Upper lobe of left lung (tissue), 6 donors: ENCODE data around the gene VOPP1. TPM values are rescaled to one million over a fixed set of nuclear protein-coding genes. Genes with fewer than 3 reads are reported as not detected.
A peak's percentile ranks its signal among the peaks of the same experiment; 100 is the strongest.

Experiments used
- ATAC-seq, 2 donors: fragments of 200-7000 bp; cut with Tn5 transposase; one replicate each; pipeline ENCODE4 v1.9.1; 2022; ENCODE audit warnings: mild to moderate bottlenecking in 2 of 2, moderate library complexity in 2 of 2; ENCODE audit not compliant: low FRiP score in 2 of 2
- DNase-seq, 2 donors: peaks; one replicate each; pipeline ENCODE4 v3.0.0-alpha.2; 2019 to 2020
- H3K27ac ChIP-seq, 4 donors: fragments of 200-600 bp; sonication (generic); one replicate each; pipeline ENCODE4 v1.5.1; 2016 to 2019
- H3K27me3 ChIP-seq, 4 donors: fragments of 200-600 bp; sonication (generic); one replicate each; pipeline ENCODE4 v1.5.1; 2017 to 2019
- H3K36me3 ChIP-seq, 4 donors: fragments of 200-600 bp; sonication (generic); one replicate each; pipeline ENCODE4 v1.5.1; 2016 to 2019
- H3K4me1 ChIP-seq, 4 donors: fragments of 200-600 bp; sonication (generic); one replicate each; pipeline ENCODE4 v1.5.1; 2018 to 2019
- H3K4me3 ChIP-seq, 4 donors: fragments of 200-600 bp; sonication (generic); one replicate each; pipeline ENCODE4 v1.5.1; 2017 to 2019; ENCODE audit warnings: mild to moderate bottlenecking in 2 of 4, moderate library complexity in 1 of 4
- H3K9me3 ChIP-seq, 4 donors: fragments of 200-600 bp; sonication (generic); one replicate each; pipeline ENCODE4 v1.5.1; 2018 to 2019
- CTCF ChIP-seq, 6 experiments: fragments of 450-650 bp in 4 of 6; fragments of 200-600 bp in 2 of 6; sonication (generic) in 2 of 6; IDR thresholded peaks; one replicate each; pipeline ENCODE4 v1.5.1; 2016 to 2019; ENCODE audit warnings: antibody characterized with exemption in 6 of 6
- EP300 ChIP-seq, 4 donors: sonication (generic); formaldehyde crosslinking; IDR thresholded peaks; one replicate each; pipeline ENCODE4 v1.5.1; 2017; ENCODE audit warnings: antibody characterized with exemption in 4 of 4, control low read depth in 2 of 4
- POLR2A ChIP-seq, 4 donors: fragments of 450-650 bp; IDR thresholded peaks; one replicate each; pipeline ENCODE4 v1.5.1; 2016 to 2017; ENCODE audit warnings: antibody characterized with exemption in 4 of 4, mild to moderate bottlenecking in 2 of 4
- POLR2AphosphoS5 ChIP-seq, 2 donors: sonication (generic); formaldehyde crosslinking; IDR thresholded peaks; one replicate each; pipeline ENCODE4 v1.5.1; 2017; ENCODE audit warnings: antibody characterized with exemption in 2 of 2
- WGBS, 2 donors: methylation state at CpG; one replicate each; pipeline ENCODE4 v1.1.5; 2017 to 2018; 5-methylcytosine and 5-hydroxymethylcytosine counted together
- total RNA-seq, 6 donors: library from RNA; depleted of rRNA in 4 of 6; stranded (reverse); fragments of >200 nt in 4 of 6; gene quantifications; one replicate each; pipeline versions ENCODE4 v1.1.0 to v1.2.1, GENCODE V29; 2016 to 2021
- donor health status: DM: no; HTN: no; CAD: no; lungs with moderate emphysema.
- donor health status: DM: no; HTN: yes; CAD: no; lungs with severe emphysema.

VOPP1 gene
- total RNA-seq, 6 donors from 2014 or later: 27.2 to 67.6 (median 45.0) TPM

DNA sequence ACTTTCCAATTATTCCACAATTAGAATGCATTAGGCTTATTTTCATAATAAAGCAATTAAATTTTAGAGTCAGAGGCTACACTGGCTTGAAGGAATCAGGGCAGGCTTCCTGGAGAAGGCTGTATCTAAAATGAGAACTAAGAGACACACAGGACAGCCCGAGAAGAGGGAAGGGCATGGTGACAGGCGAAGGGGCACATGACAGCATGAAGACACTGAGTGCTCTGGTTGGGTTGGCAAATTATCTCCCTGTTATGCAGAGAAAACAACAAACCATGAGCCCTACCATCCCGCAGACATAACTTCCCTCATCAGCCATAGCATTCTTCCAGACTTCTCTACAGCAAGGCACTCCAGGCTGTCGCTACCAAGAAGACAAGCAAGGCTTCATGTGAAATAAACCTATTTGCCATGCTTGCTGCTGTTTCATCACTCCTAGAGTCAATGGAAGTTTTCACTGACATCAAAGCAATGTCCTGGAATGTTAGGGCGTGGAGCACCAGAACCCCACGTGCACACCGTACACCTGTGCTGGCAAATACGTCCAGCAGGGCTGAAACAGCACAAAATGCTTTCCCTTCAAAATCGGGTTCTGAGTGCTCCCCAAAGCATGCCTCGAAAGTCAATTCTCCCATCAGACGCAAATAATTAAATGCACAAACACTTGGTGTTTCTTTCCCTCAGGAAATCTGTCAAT lies 21.3 kb downstream of the VOPP1 start:
- 80 to 82% methylated on average over 11 of the region's 11 CpGs for WGBS, 2 donors
- Histone ChIP-seq H3K9me3 (no peaks in the 10 kb centered on the region), H3K36me3 (peaks cover 0 to 4% (median 0%) of the 10 kb centered on the region in 4 donors), H3K27me3 (no peaks in the 10 kb centered on the region), H3K27ac (peak overlapping the region in 1 of 4 donors; percentile 39), H3K4me3 (no peak overlapping the region), H3K4me1 (peaks cover 34 to 42% (median 39%) of the 10 kb centered on the region in 4 donors)
- ATAC-seq (peak in 1 of 2 donors; percentile 7), DNase-seq (no peak)
- TF ChIP-seq EP300 (IDR thresholded peaks at IDR 0.05) (no peak), CTCF (IDR thresholded peaks at IDR 0.05) (no peak), POLR2A (IDR thresholded peaks at IDR 0.05) (no peak), POLR2AphosphoS5 (IDR thresholded peaks at IDR 0.05) (no peak)

- H3K36me3 ChIP-seq: peaks cover 0 to under 1% (median 0%) of the 10 kb centered on the region in 4 donors
- ATAC-seq (no peak), DNase-seq (no peak)
- H3K9me3 ChIP-seq: no peaks in the 10 kb centered on the region
- no peak overlapping the region for H3K4me3 ChIP-seq
- WGBS, 2 donors: 71 to 79% methylated on average over 15 of the region's 15 CpGs
- H3K27me3 ChIP-seq: no peaks in the 10 kb centered on the region
- no peak overlapping the region for H3K27ac ChIP-seq
- TF ChIP-seq POLR2AphosphoS5 (IDR thresholded peaks at IDR 0.05): peak in 1 of 2 donors; percentile 10
- TF ChIP-seq POLR2A (IDR thresholded peaks at IDR 0.05): no peak
- peak; percentile 6 to 35 (median 17) for TF ChIP-seq CTCF (IDR thresholded peaks at IDR 0.05)
- H3K4me1 ChIP-seq: peaks cover 34 to 42% (median 39%) of the 10 kb centered on the region in 4 donors
Observed at GRCh38 chr7:55550010-55550663, 22.2 kb downstream of the VOPP1 start.

GRCh38 chr7:55549457-55549856 lies 22.8 kb downstream of the VOPP1 start:
- DNase-seq (no peak), ATAC-seq (no peak)
- H3K4me1 ChIP-seq: peaks cover 34 to 42% (median 39%) of the 10 kb centered on the region in 4 donors
- H3K9me3 ChIP-seq: no peaks in the 10 kb centered on the region
- TF ChIP-seq POLR2A (IDR thresholded peaks at IDR 0.05) (no peak), EP300 (IDR thresholded peaks at IDR 0.05) (no peak), POLR2AphosphoS5 (IDR thresholded peaks at IDR 0.05) (no peak), CTCF (IDR thresholded peaks at IDR 0.05) (no peak)
- H3K27ac ChIP-seq: no peak overlapping the region
- H3K27me3 ChIP-seq: no peaks in the 10 kb centered on the region
- H3K4me3 ChIP-seq: no peak overlapping the region
- no peaks in the 10 kb centered on the region for H3K36me3 ChIP-seq
- 86 to 95% methylated on average over 7 of the region's 7 CpGs for WGBS, 2 donors

DNA sequence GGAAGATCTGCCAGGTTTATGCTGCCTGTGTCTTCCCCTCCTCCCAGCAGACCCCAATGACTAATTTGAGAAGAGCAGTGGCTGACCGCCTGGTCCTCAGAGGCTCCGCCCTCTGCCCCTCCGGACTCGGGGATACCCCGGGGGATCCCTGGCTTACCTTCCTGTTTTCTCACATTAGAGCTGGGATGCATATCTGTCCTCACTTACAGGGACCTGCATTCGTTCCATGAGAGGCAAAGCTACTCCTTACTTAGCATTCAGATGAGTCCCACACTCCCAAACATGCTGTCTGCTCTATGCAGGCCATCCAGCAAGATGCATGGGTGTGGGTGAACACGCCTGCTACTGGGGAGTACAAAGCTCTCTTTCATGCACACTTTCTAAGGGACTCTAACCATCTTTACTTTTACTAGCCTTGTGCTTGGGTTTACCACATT lies 24.0 kb downstream of the VOPP1 start:
- H3K4me3 ChIP-seq: no peak overlapping the region
- H3K36me3 ChIP-seq: no peaks in the 10 kb centered on the region
- H3K9me3 ChIP-seq: no peaks in the 10 kb centered on the region
- no peak for DNase-seq
- no peaks in the 10 kb centered on the region for H3K27me3 ChIP-seq
- ATAC-seq: no peak
- H3K4me1 ChIP-seq: peaks cover 29 to 35% (median 31%) of the 10 kb centered on the region in 4 donors
- H3K27ac ChIP-seq: no peak overlapping the region
- TF ChIP-seq CTCF (IDR thresholded peaks at IDR 0.05) (no peak), POLR2AphosphoS5 (IDR thresholded peaks at IDR 0.05) (no peak), POLR2A (IDR thresholded peaks at IDR 0.05) (no peak), EP300 (IDR thresholded peaks at IDR 0.05) (no peak)
- WGBS, 2 donors: 85 to 90% methylated on average over 7 of the region's 7 CpGs
